Naive thymus-derived CD4-positive, alpha-beta T cell (primary cell): ENCODE data around the gene SLC10A1. TPM values are rescaled to one million over a fixed set of nuclear protein-coding genes. Genes with fewer than 3 reads are reported as not detected.

ENCODE experiments used
- ATAC-seq: fragments of 150-1000 bp; cut with Tn5 transposase; 2 replicates; pipeline ENCODE4 v1.10.0; 2021; ENCODE audit warnings: mild to moderate bottlenecking, moderate library complexity
- CTCF ChIA-PET: fragments of 350-600 bp; sonication (Branson Sonifier 250); formaldehyde crosslinking; loops from one replicate; lab custom pipeline; 2021; ENCODE audit warnings: antibody characterized with exemption; lab: Charles Lee
- POLR2A ChIA-PET: fragments of 350-600 bp; sonication (Branson Sonifier 250); formaldehyde crosslinking; loops from one replicate; lab custom pipeline; 2021; ENCODE audit warnings: antibody characterized with exemption, inconsistent platforms; lab: Charles Lee
- DNase-seq, 9 donors: peaks; one replicate each; pipeline versions ENCODE4 v3.0.0 to v3.0.0-alpha.2; 2020 to 2022; ENCODE audit warnings: mixed read lengths in 1 of 9
- H3K27ac ChIP-seq: one replicate; pipeline ENCODE4 v1.7.0; 2013; ENCODE audit warnings: mild to moderate bottlenecking, low read depth, low read length, moderate library complexity
- H3K27me3 ChIP-seq, 2 donors: one replicate each; pipeline ENCODE4 v1.7.0; 2013; ENCODE audit warnings: low read length in 2 of 2, mild to moderate bottlenecking in 2 of 2, moderate library complexity in 2 of 2; ENCODE audit not compliant: control insufficient read depth in 2 of 2, insufficient read depth in 2 of 2
- H3K36me3 ChIP-seq, 3 experiments: 1 replicate in 2 of 3; 2 replicates in 1 of 3; pipeline ENCODE4 v1.7.0; 2013; ENCODE audit warnings: low read length in 3 of 3, mild to moderate bottlenecking in 3 of 3, moderate library complexity in 1 of 3; ENCODE audit not compliant: insufficient read depth in 3 of 3, control insufficient read depth in 2 of 3
- H3K4me1 ChIP-seq, 2 donors: one replicate each; pipeline ENCODE4 v1.7.0; 2013; ENCODE audit warnings: low read length in 2 of 2, mild to moderate bottlenecking in 2 of 2, moderate library complexity in 1 of 2; ENCODE audit not compliant: control insufficient read depth in 2 of 2, insufficient read depth in 2 of 2
- H3K4me3 ChIP-seq: 2 replicates; pipeline ENCODE4 v1.7.0; 2013; ENCODE audit warnings: mild to moderate bottlenecking, low read length
- H3K9me3 ChIP-seq, 3 experiments: 1 replicate in 2 of 3; 2 replicates in 1 of 3; pipeline ENCODE4 v1.7.0; 2013; ENCODE audit warnings: low read length in 3 of 3; ENCODE audit not compliant: control insufficient read depth in 2 of 3
- H3K27ac Mint-ChIP-seq, 9 donors: one replicate each; pipeline ENCODE4 v1.8.0; 2020 to 2022; ENCODE audit warnings: mixed read lengths in 9 of 9, mild to moderate bottlenecking in 8 of 9, moderate library complexity in 5 of 9, inconsistent platforms in 2 of 9
- H3K27me3 Mint-ChIP-seq, 5 donors: one replicate each; pipeline ENCODE4 v1.8.0; 2021 to 2022; ENCODE audit warnings: mixed read lengths in 5 of 5, mild to moderate bottlenecking in 1 of 5
- H3K36me3 Mint-ChIP-seq, 5 donors: one replicate each; pipeline ENCODE4 v1.8.0; 2020 to 2022; ENCODE audit warnings: mixed read lengths in 5 of 5, mild to moderate bottlenecking in 3 of 5, inconsistent platforms in 1 of 5
- H3K4me1 Mint-ChIP-seq, 7 donors: one replicate each; pipeline ENCODE4 v1.8.0; 2020 to 2022; ENCODE audit warnings: mixed read lengths in 7 of 7, mild to moderate bottlenecking in 3 of 7, inconsistent platforms in 1 of 7
- H3K4me3 Mint-ChIP-seq, 10 donors: one replicate each; pipeline ENCODE4 v1.8.0; 2020 to 2022; ENCODE audit warnings: mild to moderate bottlenecking in 10 of 10, mixed read lengths in 10 of 10, moderate library complexity in 6 of 10, inconsistent platforms in 2 of 10
- H3K9me3 Mint-ChIP-seq, 11 donors: one replicate each; pipeline ENCODE4 v1.8.0; 2020 to 2022; ENCODE audit warnings: mixed read lengths in 11 of 11, mild to moderate bottlenecking in 4 of 11, inconsistent platforms in 1 of 11, moderate library complexity in 1 of 11
- intact Hi-C, 2 donors: fragments of 100-400 bp; cut with micrococcal nuclease; formaldehyde crosslinking; loops; one replicate each; pipeline ENCODE4 v1.15.1; 2023
- polyA plus RNA-seq, 2 donors: library from polyadenylated mRNA; unstranded; fragments of 300-500 nt; fragmentation: Illumina TruSeq; gene quantifications; one replicate each; pipeline ENCODE4 v1.2.3, GENCODE V29; 2021
- total RNA-seq, 6 experiments: library from RNA in 5 of 6; stranded (reverse) in 5 of 6; gene quantifications; 1 replicate in 5 of 6; 2 replicates in 1 of 6; pipeline ENCODE4 v1.2.3 and lab custom pipeline; 2021 to 2026

Gene SLC10A1
- total and polyA plus RNA-seq, 7 experiments from 2014 or later = 0.14 TPM; not detected in 6

DNA sequence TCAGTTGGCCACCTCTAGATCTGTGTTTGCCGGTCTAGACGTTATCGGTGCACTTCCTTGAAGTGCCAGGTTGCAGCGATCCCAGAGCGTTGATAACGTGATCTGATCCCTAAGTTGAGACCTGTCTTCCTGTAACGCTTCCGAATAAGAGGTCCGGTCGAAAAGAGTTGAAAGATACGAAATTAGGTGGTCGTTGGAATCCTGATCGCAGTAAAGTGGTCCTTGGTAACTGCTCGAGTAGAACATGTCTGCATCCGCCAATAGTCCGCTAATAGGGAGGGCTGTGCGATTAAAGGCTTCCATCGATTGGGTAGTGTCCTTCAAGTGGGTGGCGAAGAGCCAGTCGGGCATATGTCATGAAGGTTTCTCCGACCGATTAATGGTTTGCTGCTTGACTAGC is 27.4 kb downstream of the SLC10A1 start:
- H3K27me3 ChIP-seq = no peaks in the 10 kb centered on the region
- peaks cover 33 to 50% of the 10 kb centered on the region in 2 donors for H3K4me1 ChIP-seq
- H3K36me3 ChIP-seq = peaks cover 48 to 76% (median 64%) of the 10 kb centered on the region in 3 experiments
- Mint-ChIP-seq H3K4me3 (peak overlapping the region; percentile 43 to 100 (median 85)), H3K4me1 (peaks cover 51 to 88% (median 79%) of the 10 kb centered on the region in 7 donors), H3K36me3 (peaks cover 17 to 65% (median 56%) of the 10 kb centered on the region in 5 donors), H3K27me3 (peaks cover 0 to 4% (median 0%) of the 10 kb centered on the region in 5 donors), H3K27ac (peak overlapping the region in 8 of 9 donors; percentile 54 to 100 (median 85)), H3K9me3 (peaks cover 0 to 21% (median 0%) of the 10 kb centered on the region in 11 donors)
- peaks cover 0 to 4% (median 0%) of the 10 kb centered on the region in 3 experiments for H3K9me3 ChIP-seq
- intact Hi-C loops = loop anchor here (5.0 to 10.0 kb wide), 7 partner anchors 85 to 1038 kb away; partner anchors contain the start of genes ZFP36L1 (in 2 of the 2), ACTN1 (in 1 of the 2), DCAF5 (in 1 of the 2) and MAP3K9 (in 1 of the 2)
- no peak overlapping the region for H3K4me3 ChIP-seq
- no peak for ATAC-seq
- H3K27ac ChIP-seq = no peak overlapping the region
- POLR2A ChIA-PET = interaction anchor here (1.2 to 5.0 kb wide), 5 partner anchors 9 to 157 kb away, joined by 4 to 62 read pairs (median 5); partner anchors contain the start of gene SUSD6
- no peak for DNase-seq
- CTCF ChIA-PET = no interaction called here

DNA sequence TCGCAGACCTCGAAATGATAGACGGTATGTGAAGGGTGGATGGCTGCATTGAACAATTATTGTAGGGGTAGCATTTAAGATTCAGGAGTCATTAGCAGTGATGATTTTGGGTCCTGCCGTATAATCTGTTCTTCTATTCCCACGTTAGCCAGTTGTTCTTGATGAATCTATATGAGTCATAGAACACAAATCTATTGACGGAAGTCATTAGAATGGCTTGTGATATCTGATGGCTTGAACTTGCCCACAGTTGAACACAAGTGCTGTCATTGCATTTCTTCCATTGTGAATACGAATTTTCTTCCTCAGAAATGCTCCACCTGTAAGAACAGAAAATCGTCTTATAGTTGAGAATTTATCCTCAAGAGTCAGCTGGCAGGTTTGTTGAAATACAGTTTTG is 28.2 kb downstream of the SLC10A1 start:
- H3K27me3 ChIP-seq = no peaks in the 10 kb centered on the region
- CTCF ChIA-PET = interaction anchor here (0.5 kb wide), 1 partner anchor 282 kb away, joined by 3 read pairs; no protein-coding TSS in a partner anchor
- H3K4me3 ChIP-seq = peak overlapping the region; percentile 100
- peak overlapping the region; percentile 100 for H3K27ac ChIP-seq
- Mint-ChIP-seq H3K36me3 (peaks cover 17 to 60% (median 54%) of the 10 kb centered on the region in 5 donors), H3K4me1 (peaks cover 49 to 87% (median 78%) of the 10 kb centered on the region in 7 donors), H3K27ac (peak overlapping the region; percentile 100), H3K4me3 (peak overlapping the region; percentile 94 to 100 (median 99)), H3K9me3 (peaks cover 0 to 16% (median 0%) of the 10 kb centered on the region in 11 donors), H3K27me3 (peaks cover 0 to 4% (median 0%) of the 10 kb centered on the region in 5 donors)
- peaks cover 48 to 69% (median 57%) of the 10 kb centered on the region in 3 experiments for H3K36me3 ChIP-seq
- peaks cover 0 to 4% (median 0%) of the 10 kb centered on the region in 3 experiments for H3K9me3 ChIP-seq
- POLR2A ChIA-PET = interaction anchor here (1.2 to 5.0 kb wide), 6 partner anchors 8 to 156 kb away, joined by 4 to 62 read pairs (median 5); partner anchors contain the start of gene SUSD6
- H3K4me1 ChIP-seq = peaks cover 33 to 53% of the 10 kb centered on the region in 2 donors
- ATAC-seq (no peak), DNase-seq (no peak)
- intact Hi-C loops = loop anchor here (5.0 to 10.0 kb wide), 7 partner anchors 84 to 1038 kb away; partner anchors contain the start of genes ZFP36L1 (in 2 of the 2), ACTN1 (in 1 of the 2), DCAF5 (in 1 of the 2) and MAP3K9 (in 1 of the 2)

DNA sequence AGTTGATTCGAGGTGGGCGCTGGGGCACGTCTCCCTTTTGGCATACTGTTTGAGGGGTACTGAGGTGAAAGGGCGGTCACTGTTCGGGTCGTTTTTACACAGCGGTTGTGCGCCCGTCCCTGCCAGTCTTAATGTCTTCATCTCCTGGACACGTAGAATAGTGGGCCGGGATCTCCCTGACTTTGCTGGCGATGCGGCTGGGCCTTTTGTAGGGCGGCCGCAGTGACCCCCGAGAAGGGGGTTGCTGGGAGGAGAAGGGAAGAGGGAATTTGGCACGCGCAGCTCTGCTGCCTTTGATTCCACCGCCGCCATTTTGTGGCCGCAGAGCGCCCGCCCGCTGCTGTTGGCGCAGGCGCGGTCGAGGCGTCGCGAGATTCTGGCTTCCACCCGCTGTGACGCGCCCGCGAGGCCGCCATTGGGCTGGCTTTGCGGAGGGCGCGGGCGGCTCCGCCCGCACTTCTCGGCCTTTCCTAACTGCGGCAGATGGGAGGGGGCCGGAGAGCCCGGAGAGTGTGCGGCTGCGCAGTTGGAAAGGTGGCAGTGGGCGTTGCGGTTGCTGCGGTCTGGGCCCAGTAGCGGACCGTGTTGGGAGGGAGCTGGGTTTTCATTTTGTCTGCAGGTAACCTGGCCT is 29.6 kb downstream of the SLC10A1 start:
- peak; percentile 74 for ATAC-seq
- peak overlapping the region; percentile 100 for H3K27ac ChIP-seq
- POLR2A ChIA-PET = interaction anchor here (0.6 to 5.0 kb wide), 19 partner anchors 8 to 798 kb away, joined by 3 to 62 read pairs (median 5); partner anchors contain the start of gene SUSD6
- H3K36me3 ChIP-seq = peaks cover 38 to 55% (median 45%) of the 10 kb centered on the region in 3 experiments
- H3K4me1 Mint-ChIP-seq = peaks cover 49 to 86% (median 78%) of the 10 kb centered on the region in 7 donors
- peak; percentile 83 to 95 (median 91) for DNase-seq
- H3K4me3 ChIP-seq = peak overlapping the region; percentile 100
- no peaks in the 10 kb centered on the region for H3K27me3 ChIP-seq
- H3K27ac Mint-ChIP-seq = peak overlapping the region; percentile 100
- H3K9me3 ChIP-seq = peaks cover 0 to 4% (median 0%) of the 10 kb centered on the region in 3 experiments
- peak overlapping the region; percentile 94 to 100 (median 99) for H3K4me3 Mint-ChIP-seq
- CTCF ChIA-PET = interaction anchor here (0.5 to 1.5 kb wide), 3 partner anchors 9 to 192 kb away, joined by 3 to 8 read pairs (median 3); no protein-coding TSS in a partner anchor
- H3K36me3 Mint-ChIP-seq = peaks cover 17 to 51% (median 45%) of the 10 kb centered on the region in 5 donors
- intact Hi-C loops = loop anchor here (1.0 to 10.0 kb wide), 13 partner anchors 40 to 1951 kb away; partner anchors contain the start of genes DCAF5 (in 2 of the 2), SUSD6 (in 2 of the 2), ZFP36L1 (in 2 of the 2) and ZFYVE26 (in 2 of the 2)
- H3K27me3 Mint-ChIP-seq = peaks cover 0 to 4% (median 0%) of the 10 kb centered on the region in 5 donors
- peaks cover 0 to 16% (median 0%) of the 10 kb centered on the region in 11 donors for H3K9me3 Mint-ChIP-seq
- H3K4me1 ChIP-seq = peaks cover 33 to 45% of the 10 kb centered on the region in 2 donors

DNA sequence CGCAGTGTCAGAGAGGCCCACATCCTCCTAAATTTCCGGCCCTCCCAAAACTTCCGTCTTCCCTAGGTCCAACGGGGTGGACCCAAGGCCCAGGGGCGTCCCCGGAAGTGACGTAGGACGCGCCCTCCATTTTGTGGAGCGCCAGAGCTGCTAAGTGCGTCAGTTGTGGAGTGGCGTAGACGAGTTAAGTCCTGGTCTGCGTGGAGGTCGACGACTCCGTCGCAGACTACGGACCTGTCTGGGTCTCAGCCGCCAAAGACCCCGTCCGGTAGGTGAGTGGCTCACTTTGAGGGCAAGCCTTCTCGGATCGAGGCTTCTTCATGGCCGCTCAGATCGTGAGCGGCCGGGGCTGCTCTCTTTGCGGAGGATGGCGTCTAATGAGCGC is 30.1 kb downstream of the SLC10A1 start, which contains the start of gene SRSF5:
Gene SRSF5, plus strand, starts transcription at position 159 of the 385 bp plus-strand sequence. CDS start 1,015 bp downstream, outside the sequence.
- DNase-seq (peak; percentile 88 to 95 (median 93)), ATAC-seq (peak; percentile 90)
- peak within 1 kb of the TSS; percentile 100 for H3K27ac ChIP-seq
- H3K4me3 ChIP-seq = peak within 1 kb of the TSS; percentile 100
- H3K4me1 ChIP-seq = peaks cover 33 to 50% of the 10 kb centered on the region in 2 donors
- peaks cover 49 to 86% (median 78%) of the 10 kb centered on the region in 7 donors for H3K4me1 Mint-ChIP-seq
- POLR2A ChIA-PET = interaction anchor here (0.7 to 5.0 kb wide), 27 partner anchors 8 to 798 kb away, joined by 3 to 62 read pairs (median 5); partner anchors contain the start of genes ERH, SLC39A9 and SUSD6
- peaks cover 35 to 50% (median 40%) of the 10 kb centered on the region in 3 experiments for H3K36me3 ChIP-seq
- H3K36me3 Mint-ChIP-seq = peaks cover 15 to 46% (median 40%) of the 10 kb centered on the region in 5 donors
- H3K4me3 Mint-ChIP-seq = peak within 1 kb of the TSS; percentile 94 to 100 (median 99)
- H3K9me3 Mint-ChIP-seq = peaks cover 0 to 12% (median 0%) of the 10 kb centered on the region in 11 donors
- intact Hi-C loops = loop anchor here (1.0 to 10.0 kb wide), 13 partner anchors 40 to 1950 kb away; partner anchors contain the start of genes DCAF5 (in 2 of the 2), SUSD6 (in 2 of the 2), ZFP36L1 (in 2 of the 2) and ZFYVE26 (in 2 of the 2)
- H3K27ac Mint-ChIP-seq = peak within 1 kb of the TSS; percentile 100
- H3K9me3 ChIP-seq = peaks cover 0 to 4% (median 0%) of the 10 kb centered on the region in 3 experiments
- no peaks in the 10 kb centered on the region for H3K27me3 ChIP-seq
- peaks cover 0 to 4% (median 0%) of the 10 kb centered on the region in 5 donors for H3K27me3 Mint-ChIP-seq
- CTCF ChIA-PET = interaction anchor here (0.5 to 1.5 kb wide), 5 partner anchors 9 to 191 kb away, joined by 3 to 8 read pairs (median 4); no protein-coding TSS in a partner anchor

DNA sequence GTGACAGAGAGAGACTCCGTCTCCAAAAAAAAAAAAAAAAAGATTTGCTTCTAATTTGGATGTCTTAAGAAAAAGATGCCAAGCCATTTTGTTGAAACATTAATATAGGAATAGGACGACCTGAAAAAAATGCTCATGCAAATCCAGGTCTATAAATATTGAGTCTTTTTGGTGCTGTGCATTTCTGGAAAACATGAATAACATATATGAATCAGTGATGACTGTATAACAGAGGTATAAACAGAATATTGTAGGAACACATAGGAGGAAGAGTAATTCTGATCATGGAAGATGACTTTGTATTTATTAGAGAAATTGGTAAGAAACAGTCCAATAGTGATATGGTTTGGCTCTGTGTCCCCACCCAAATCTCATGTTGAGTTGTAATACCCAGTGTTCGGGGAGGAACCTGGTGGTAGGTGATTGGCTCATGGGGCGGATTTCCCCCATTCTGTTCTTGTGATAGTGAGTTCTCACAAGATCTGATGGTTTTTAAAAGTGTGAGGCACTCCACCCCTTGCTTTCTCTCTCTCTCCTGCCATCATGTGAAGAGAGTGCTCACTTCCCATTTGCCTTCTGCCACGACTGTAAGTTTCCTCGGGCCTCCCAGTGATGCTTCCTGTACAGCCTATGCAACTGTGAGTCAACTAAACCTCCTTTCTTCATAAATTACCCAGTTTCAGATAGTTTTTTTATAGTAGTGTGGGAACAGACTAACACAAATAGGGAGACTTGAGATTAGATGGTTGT is 33.1 kb downstream of the SLC10A1 start:
- Mint-ChIP-seq H3K9me3 (peaks cover 0 to 11% (median 0%) of the 10 kb centered on the region in 11 donors), H3K27ac (peak overlapping the region in 7 of 9 donors; percentile 49 to 100 (median 62)), H3K4me1 (peaks cover 32 to 68% (median 58%) of the 10 kb centered on the region in 7 donors), H3K36me3 (peaks cover 13 to 22% (median 19%) of the 10 kb centered on the region in 5 donors), H3K4me3 (peak overlapping the region in 1 of 10 donors; percentile 29), H3K27me3 (peaks cover 0 to 4% (median 0%) of the 10 kb centered on the region in 5 donors)
- Histone ChIP-seq H3K27me3 (no peaks in the 10 kb centered on the region), H3K27ac (no peak overlapping the region), H3K36me3 (peaks cover 11 to 21% (median 12%) of the 10 kb centered on the region in 3 experiments), H3K4me3 (no peak overlapping the region), H3K4me1 (peaks cover 17 to 28% of the 10 kb centered on the region in 2 donors), H3K9me3 (peaks cover 0 to 4% (median 0%) of the 10 kb centered on the region in 3 experiments)
- ChIA-PET CTCF (no interaction called here), POLR2A (interaction anchor here (0.7 kb wide), 1 partner anchor 35 kb away, joined by 5 read pairs; no protein-coding TSS in a partner anchor)
- DNase-seq = no peak
- intact Hi-C loops = loop anchor here (10.0 kb wide), 4 partner anchors 79 to 891 kb away; partner anchors contain the start of gene ACTN1 (in 1 of the 2)
- ATAC-seq = no peak
